HG03159 (cell line): ENCODE data around the gene PTPRE.
A peak's percentile ranks its signal among the peaks of the same experiment; 100 is the strongest.

Experiments
- ATAC-seq: cut with Tn5 transposase; IDR thresholded peaks from one replicate; pipeline ENCODE4 v1.9.1; 2021; ENCODE audit warnings: mild to moderate bottlenecking, moderate library complexity; ENCODE audit not compliant: unreplicated experiment

Gene PTPRE

GRCh38 chr10:127905848-127906261 lies 1.0 kb upstream of the PTPRE start:
- no peak for ATAC-seq

GRCh38 chr10:127907411-127908105 lies 655 bp downstream of the PTPRE start:
- ATAC-seq = peak; percentile 6

- ATAC-seq = no peak
Observed at GRCh38 chr10:127908106-127908958, 1.4 kb downstream of the PTPRE start.

- no peak for ATAC-seq
Observed at GRCh38 chr10:127908959-127909267, 2.0 kb downstream of the PTPRE start.

GRCh38 chr10:127909716-127910463 lies 3.0 kb downstream of the PTPRE start:
- no peak for ATAC-seq

- no peak for ATAC-seq
Observed at GRCh38 chr10:127910464-127910770, 3.5 kb downstream of the PTPRE start.

GRCh38 chr10:127911218-127911866 lies 4.4 kb downstream of the PTPRE start:
- no peak for ATAC-seq

- ATAC-seq = no peak
Observed at GRCh38 chr10:127911867-127912257, 5.0 kb downstream of the PTPRE start.

GRCh38 chr10:127912607-127913367 lies 5.9 kb downstream of the PTPRE start:
- ATAC-seq = no peak

GRCh38 chr10:127913368-127913759 lies 6.5 kb downstream of the PTPRE start:
- no peak for ATAC-seq

- ATAC-seq = no peak
Observed at GRCh38 chr10:127915324-127915723, 8.4 kb downstream of the PTPRE start.

- no peak for ATAC-seq
Observed at GRCh38 chr10:127916826-127917225, 9.9 kb downstream of the PTPRE start.

GRCh38 chr10:127918572-127918971 lies 11.7 kb downstream of the PTPRE start:
- no peak for ATAC-seq

- ATAC-seq = no peak
Observed at GRCh38 chr10:127919418-127920271, 12.7 kb downstream of the PTPRE start.

- ATAC-seq = no peak
Observed at GRCh38 chr10:127920306-127921074, 13.6 kb downstream of the PTPRE start.

GRCh38 chr10:127921075-127921752 lies 14.3 kb downstream of the PTPRE start:
- ATAC-seq = no peak

- no peak for ATAC-seq
Observed at GRCh38 chr10:127921753-127922145, 14.8 kb downstream of the PTPRE start.

GRCh38 chr10:127922206-127922605 lies 15.3 kb downstream of the PTPRE start:
- ATAC-seq = no peak
